Gastrocnemius medialis (tissue), 4 donors: ENCODE measurements around the gene ALX4. TPM values are rescaled to one million over a fixed set of nuclear protein-coding genes. Genes with fewer than 3 reads are reported as not detected.

Experiments
- ATAC-seq, 2 donors: fragments of 150-250 bp; one replicate each; pipeline ENCODE4 v1.9.1; 2016
- DNase-seq, 2 donors: peaks; one replicate each; pipeline ENCODE4 v3.0.0-alpha.2; 2019
- H3K27ac ChIP-seq, 4 donors: fragments of 200-600 bp; sonication (generic); 1 replicate in 1 of 4; 2 replicates in 3 of 4; pipeline ENCODE4 v1.5.1; 2016 to 2018; ENCODE audit warnings: mild to moderate bottlenecking in 2 of 4, moderate library complexity in 1 of 4
- H3K27me3 ChIP-seq, 3 donors: fragments of 200-600 bp; sonication (generic) in 2 of 3; 1 replicate in 1 of 3; 2 replicates in 2 of 3; pipeline versions ENCODE4 v1.5.1 to v1.6.0; 2016 to 2019; ENCODE audit warnings: mild to moderate bottlenecking in 1 of 3, moderate library complexity in 1 of 3
- H3K36me3 ChIP-seq, 2 donors: fragments of 200-600 bp; sonication (generic) in 1 of 2; one replicate each; pipeline ENCODE4 v1.5.1; 2017 to 2018
- H3K4me1 ChIP-seq, 2 donors: fragments of 200-600 bp; sonication (generic) in 1 of 2; one replicate each; pipeline ENCODE4 v1.5.1; 2016 to 2017; ENCODE audit warnings: mild to moderate bottlenecking in 2 of 2
- H3K4me3 ChIP-seq, 4 donors: fragments of 200-600 bp; sonication (generic) in 3 of 4; 1 replicate in 1 of 4; 2 replicates in 3 of 4; pipeline ENCODE4 v1.5.1; 2016 to 2019; ENCODE audit warnings: mild to moderate bottlenecking in 2 of 4
- H3K9me3 ChIP-seq, 3 donors: fragments of 200-600 bp; sonication (generic) in 2 of 3; 1 replicate in 1 of 3; 2 replicates in 2 of 3; pipeline ENCODE4 v1.5.1; 2016 to 2019
- POLR2A ChIP-seq, 2 donors: fragments of 450-650 bp; IDR thresholded peaks; one replicate each; pipeline ENCODE4 v1.6.1; 2017; ENCODE audit warnings: antibody characterized with exemption in 2 of 2, mild to moderate bottlenecking in 2 of 2, moderate library complexity in 2 of 2
- in situ Hi-C, 4 donors: fragments of 200-750 bp; cut with MboI; loops; one replicate each; pipeline versions ENCODE4 v1.15.0 to v1.8.0; 2017; ENCODE audit warnings: low sequenced_read_pairs in 4 of 4
- intact Hi-C: fragments of 100-400 bp; cut with DNase I; formaldehyde crosslinking; loops from one replicate; pipeline ENCODE4 v1.15.1; 2023; ENCODE audit warnings: low total_unique reads
- total RNA-seq, 4 donors: library from RNA; depleted of rRNA; stranded (reverse); fragments of >200 nt; gene quantifications; one replicate each; pipeline versions ENCODE4 v1.1.0 to v1.2.3, GENCODE V29; 2016
- TF ChIP-seq, protein P1 (sequence below), 5 experiments: fragments of 450-650 bp in 3 of 5; fragments of 200-600 bp in 2 of 5; sonication (generic) in 2 of 5; IDR thresholded peaks in 4 of 5; conservative IDR thresholded peaks in 1 of 5; 1 replicate in 4 of 5; 2 replicates in 1 of 5; pipeline ENCODE4 v1.5.1; 2016 to 2019; ENCODE audit warnings: antibody characterized with exemption in 5 of 5, mild to moderate bottlenecking in 3 of 5, moderate library complexity in 3 of 5

Gene ALX4
- total RNA-seq, 4 donors from 2014 or later = 0.07 to 0.12 TPM; not detected in 2

DNA sequence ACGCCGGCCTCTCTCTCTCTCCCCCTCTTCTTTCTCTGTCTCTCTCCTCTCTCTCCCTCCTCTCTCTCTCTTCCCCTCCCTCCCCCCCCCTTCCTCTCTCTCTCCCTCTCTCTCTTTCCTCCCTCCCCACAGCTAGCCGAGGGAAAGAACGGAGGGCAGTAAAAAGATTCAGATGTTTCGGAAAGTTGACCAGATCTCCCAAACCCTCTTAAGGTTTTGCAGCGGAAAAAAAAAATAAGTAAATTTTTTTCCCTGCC lies 195 bp upstream of the ALX4 start:
- Histone ChIP-seq H3K36me3 (no peaks in the 10 kb centered on the region), H3K4me3 (peak overlapping the region; percentile 49 to 54 (median 52)), H3K27me3 (peaks cover 91 to 98% (median 96%) of the 10 kb centered on the region in 3 donors), H3K27ac (no peak overlapping the region), H3K9me3 (no peaks in the 10 kb centered on the region), H3K4me1 (peaks cover 14 to 25% of the 10 kb centered on the region in 2 donors)
- intact Hi-C loops = no loop called here
- ATAC-seq (no peak), DNase-seq (no peak)
- in situ Hi-C loops = no loop called here
- TF ChIP-seq, protein P1, sequence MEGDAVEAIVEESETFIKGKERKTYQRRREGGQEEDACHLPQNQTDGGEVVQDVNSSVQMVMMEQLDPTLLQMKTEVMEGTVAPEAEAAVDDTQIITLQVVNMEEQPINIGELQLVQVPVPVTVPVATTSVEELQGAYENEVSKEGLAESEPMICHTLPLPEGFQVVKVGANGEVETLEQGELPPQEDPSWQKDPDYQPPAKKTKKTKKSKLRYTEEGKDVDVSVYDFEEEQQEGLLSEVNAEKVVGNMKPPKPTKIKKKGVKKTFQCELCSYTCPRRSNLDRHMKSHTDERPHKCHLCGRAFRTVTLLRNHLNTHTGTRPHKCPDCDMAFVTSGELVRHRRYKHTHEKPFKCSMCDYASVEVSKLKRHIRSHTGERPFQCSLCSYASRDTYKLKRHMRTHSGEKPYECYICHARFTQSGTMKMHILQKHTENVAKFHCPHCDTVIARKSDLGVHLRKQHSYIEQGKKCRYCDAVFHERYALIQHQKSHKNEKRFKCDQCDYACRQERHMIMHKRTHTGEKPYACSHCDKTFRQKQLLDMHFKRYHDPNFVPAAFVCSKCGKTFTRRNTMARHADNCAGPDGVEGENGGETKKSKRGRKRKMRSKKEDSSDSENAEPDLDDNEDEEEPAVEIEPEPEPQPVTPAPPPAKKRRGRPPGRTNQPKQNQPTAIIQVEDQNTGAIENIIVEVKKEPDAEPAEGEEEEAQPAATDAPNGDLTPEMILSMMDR (IDR thresholded peaks at IDR 0.05 in 4 of 5, conservative IDR thresholded peaks at IDR 0.05 in 1 of 5) = no peak
- no peak for TF ChIP-seq POLR2A (IDR thresholded peaks at IDR 0.05)

DNA sequence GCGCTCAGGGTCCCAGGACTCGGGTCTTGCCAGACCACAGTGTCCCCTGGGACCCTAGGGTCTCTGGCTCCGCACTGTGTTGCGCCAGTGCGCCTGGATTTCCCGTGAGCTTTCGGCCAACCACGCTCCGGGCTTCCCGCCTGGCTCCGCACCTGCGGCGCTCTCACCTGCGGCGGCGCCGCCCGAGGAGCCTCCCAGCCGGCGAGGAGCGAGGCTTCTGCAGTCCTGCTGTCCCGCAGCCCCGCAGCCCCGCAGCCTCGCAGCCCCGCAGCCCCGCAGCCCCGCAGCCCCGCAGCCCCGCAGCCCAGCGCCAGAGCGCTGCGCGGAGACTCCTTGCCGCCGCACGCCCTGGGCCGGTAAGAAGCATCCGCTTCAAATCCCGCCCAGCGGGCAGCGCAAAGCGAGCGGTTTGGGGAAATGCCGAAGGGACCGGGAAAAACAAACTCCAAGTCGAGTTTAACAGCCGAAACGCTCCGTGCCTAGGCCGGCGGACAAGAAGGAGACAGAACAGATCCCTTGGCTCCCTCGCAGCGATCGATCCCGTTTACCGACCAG lies 939 bp downstream of the ALX4 start:
- no peaks in the 10 kb centered on the region for H3K9me3 ChIP-seq
- intact Hi-C loops (no loop called here), in situ Hi-C loops (no loop called here)
- no peaks in the 10 kb centered on the region for H3K36me3 ChIP-seq
- no peak for ATAC-seq
- no peak for DNase-seq
- TF ChIP-seq, protein P1 (IDR thresholded peaks at IDR 0.05 in 4 of 5, conservative IDR thresholded peaks at IDR 0.05 in 1 of 5) = no peak
- TF ChIP-seq POLR2A (IDR thresholded peaks at IDR 0.05) = no peak
- H3K27ac ChIP-seq = no peak overlapping the region
- H3K4me3 ChIP-seq = peak overlapping the region; percentile 49 to 54 (median 52)
- H3K27me3 ChIP-seq = peaks cover 91 to 99% (median 97%) of the 10 kb centered on the region in 3 donors
- peaks cover 15 to 35% of the 10 kb centered on the region in 2 donors for H3K4me1 ChIP-seq

DNA sequence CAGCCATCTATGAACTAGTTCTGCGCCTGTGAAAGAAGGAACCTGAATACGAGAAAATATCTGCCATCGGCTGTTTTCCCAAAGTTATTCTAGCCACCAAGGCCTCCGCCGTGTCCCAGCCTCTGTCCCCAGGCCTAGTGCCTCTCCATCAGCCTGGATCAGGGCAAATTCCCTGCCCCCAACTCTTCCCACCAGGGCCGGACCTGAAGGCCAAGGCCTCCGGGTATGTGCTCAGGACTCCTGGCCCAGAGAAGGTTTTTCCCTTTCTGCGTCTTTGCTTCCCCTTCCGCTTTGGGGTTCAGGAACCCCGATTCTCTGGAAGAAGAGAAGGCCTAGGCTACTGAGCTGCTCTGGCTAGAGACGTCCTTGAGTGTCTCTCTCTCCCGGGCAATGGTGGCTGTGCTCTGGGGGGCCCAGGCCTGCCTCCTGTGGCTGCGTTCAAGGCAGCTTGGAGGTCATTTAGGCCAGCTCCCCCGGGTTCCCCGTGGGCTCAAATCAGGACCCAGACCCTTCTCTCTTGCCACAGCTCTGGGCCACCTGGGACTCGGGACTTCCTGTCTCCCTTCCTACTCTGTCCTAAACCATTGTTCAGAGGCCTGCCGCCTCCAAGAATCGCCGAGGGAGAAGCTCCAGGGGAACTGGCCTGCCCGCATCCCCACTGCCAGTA lies 1.6 kb downstream of the ALX4 start:
- peaks cover 15 to 35% of the 10 kb centered on the region in 2 donors for H3K4me1 ChIP-seq
- H3K4me3 ChIP-seq = no peak overlapping the region
- no peak overlapping the region for H3K27ac ChIP-seq
- in situ Hi-C loops (no loop called here), intact Hi-C loops (no loop called here)
- no peak for DNase-seq
- H3K9me3 ChIP-seq = no peaks in the 10 kb centered on the region
- no peaks in the 10 kb centered on the region for H3K36me3 ChIP-seq
- no peak for TF ChIP-seq POLR2A (IDR thresholded peaks at IDR 0.05)
- TF ChIP-seq, protein P1 (IDR thresholded peaks at IDR 0.05 in 4 of 5, conservative IDR thresholded peaks at IDR 0.05 in 1 of 5) = no peak
- no peak for ATAC-seq
- H3K27me3 ChIP-seq = peaks cover 91 to 99% (median 97%) of the 10 kb centered on the region in 3 donors

DNA sequence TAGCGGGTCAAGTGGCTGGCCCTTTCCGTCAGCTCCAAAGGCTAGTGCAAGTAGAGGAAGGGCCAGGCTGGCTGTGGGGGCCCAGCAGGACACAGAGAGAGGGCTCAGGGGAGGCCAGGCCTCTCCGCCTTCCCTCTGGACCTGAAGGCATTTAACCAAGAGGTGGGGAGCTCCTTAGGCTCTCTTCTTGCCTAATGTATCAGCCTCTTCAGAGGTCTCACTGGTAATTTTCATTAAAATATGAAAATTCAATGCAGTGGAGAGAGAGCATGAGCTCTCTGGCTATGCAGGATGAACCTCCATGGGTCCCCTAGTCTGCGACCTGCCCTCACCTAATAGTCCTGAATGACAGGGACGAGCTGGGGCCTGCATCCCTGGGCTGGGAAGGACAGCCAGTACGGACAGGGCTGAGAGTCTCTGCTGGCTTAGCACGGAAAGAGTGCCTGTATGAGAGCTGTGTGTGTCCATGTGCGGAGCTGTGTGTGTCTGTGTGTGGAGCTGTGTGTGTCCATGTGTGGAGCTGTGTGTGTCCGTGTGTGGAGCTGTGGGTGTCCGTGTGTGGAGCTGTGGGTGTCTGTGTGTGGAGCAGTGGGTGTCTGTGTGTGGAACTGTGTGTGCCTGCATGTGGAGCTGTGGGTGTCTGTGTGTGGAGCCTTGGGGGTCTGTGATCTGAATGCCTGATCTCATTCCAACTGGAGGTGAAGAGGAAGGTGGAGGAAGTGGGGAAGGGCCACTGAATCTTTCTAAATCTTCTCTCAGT lies 2.4 kb downstream of the ALX4 start:
- in situ Hi-C loops = no loop called here
- DNase-seq = no peak
- H3K27me3 ChIP-seq = peaks cover 92 to 98% (median 97%) of the 10 kb centered on the region in 3 donors

More for the DNA sequence above, 2.4 kb downstream of the ALX4 start:
- no peak for TF ChIP-seq POLR2A (IDR thresholded peaks at IDR 0.05)
- TF ChIP-seq, protein P1 (IDR thresholded peaks at IDR 0.05 in 4 of 5, conservative IDR thresholded peaks at IDR 0.05 in 1 of 5) = no peak
- H3K36me3 ChIP-seq = no peaks in the 10 kb centered on the region
- H3K27ac ChIP-seq = no peak overlapping the region
- no peak overlapping the region for H3K4me3 ChIP-seq
- no peak for ATAC-seq
- intact Hi-C loops = no loop called here
- H3K4me1 ChIP-seq = peaks cover 15 to 35% of the 10 kb centered on the region in 2 donors
- H3K9me3 ChIP-seq = no peaks in the 10 kb centered on the region
